Measurements from ENCODE around the gene RPL15.

RPL15 gene

GRCh38 chr3:23932571-23932970 lies 15.6 kb downstream of the RPL15 start:
- TF ChIP-seq CTCF (IDR thresholded peaks at IDR 0.05; ENCODE audit: insufficient read depth, low read depth, low read length, missing control alignments) = no peak
- no peak for DNase-seq (ENCODE audit: low read depth)

GRCh38 chr3:23934253-23934652 lies 17.3 kb downstream of the RPL15 start:
- no peak for TF ChIP-seq CTCF (IDR thresholded peaks at IDR 0.05; ENCODE audit: insufficient read depth, low read depth, low read length, missing control alignments)
- DNase-seq (ENCODE audit: low read depth) = no peak

More at GRCh38 chr3:23932571-23932970, 15.6 kb downstream of the RPL15 start:
- H3K4me3 ChIP-seq (ENCODE audit: low read depth, low read length) = no peak overlapping the region

GRCh38 chr3:23937296-23937695 lies 20.4 kb downstream of the RPL15 start:
- no peak for TF ChIP-seq CTCF (IDR thresholded peaks at IDR 0.05; ENCODE audit: insufficient read depth, low read depth, low read length, missing control alignments)
- DNase-seq (ENCODE audit: low read depth) = no peak
- no peak overlapping the region for H3K4me3 ChIP-seq (ENCODE audit: low read depth, low read length)

More at GRCh38 chr3:23934253-23934652, 17.3 kb downstream of the RPL15 start:
- H3K4me3 ChIP-seq (ENCODE audit: low read depth, low read length) = no peak overlapping the region

GRCh38 chr3:23938688-23939087 lies 21.8 kb downstream of the RPL15 start:
- TF ChIP-seq CTCF (IDR thresholded peaks at IDR 0.05; ENCODE audit: insufficient read depth, low read depth, low read length, missing control alignments) = no peak
- no peak for DNase-seq (ENCODE audit: low read depth)
- H3K4me3 ChIP-seq (ENCODE audit: low read depth, low read length) = no peak overlapping the region

GRCh38 chr3:23940775-23941174 lies 23.8 kb downstream of the RPL15 start:
- no peak for DNase-seq (ENCODE audit: low read depth)
- no peak overlapping the region for H3K4me3 ChIP-seq (ENCODE audit: low read depth, low read length)
- TF ChIP-seq CTCF (IDR thresholded peaks at IDR 0.05; ENCODE audit: insufficient read depth, low read depth, low read length, missing control alignments) = no peak

GRCh38 chr3:23941440-23941839 lies 24.5 kb downstream of the RPL15 start:
- no peak for TF ChIP-seq CTCF (IDR thresholded peaks at IDR 0.05; ENCODE audit: insufficient read depth, low read depth, low read length, missing control alignments)
- no peak for DNase-seq (ENCODE audit: low read depth)
- H3K4me3 ChIP-seq (ENCODE audit: low read depth, low read length) = no peak overlapping the region

GRCh38 chr3:23942546-23942945 lies 25.6 kb downstream of the RPL15 start:
- no peak overlapping the region for H3K4me3 ChIP-seq (ENCODE audit: low read depth, low read length)
- no peak for TF ChIP-seq CTCF (IDR thresholded peaks at IDR 0.05; ENCODE audit: insufficient read depth, low read depth, low read length, missing control alignments)
- no peak for DNase-seq (ENCODE audit: low read depth)
